SHP77 (cell line): Measurements from ENCODE around the gene XPNPEP2.

Source experiments
- DNase-seq, 2 experiments: peaks; one replicate each; lab custom pipeline; 2025; lab: John Stamatoyannopoulos, UW

XPNPEP2 gene

GRCh38 chrX:129798888-129799287, 60.1 kb downstream of the XPNPEP2 start:
- no peak for DNase-seq

DNA sequence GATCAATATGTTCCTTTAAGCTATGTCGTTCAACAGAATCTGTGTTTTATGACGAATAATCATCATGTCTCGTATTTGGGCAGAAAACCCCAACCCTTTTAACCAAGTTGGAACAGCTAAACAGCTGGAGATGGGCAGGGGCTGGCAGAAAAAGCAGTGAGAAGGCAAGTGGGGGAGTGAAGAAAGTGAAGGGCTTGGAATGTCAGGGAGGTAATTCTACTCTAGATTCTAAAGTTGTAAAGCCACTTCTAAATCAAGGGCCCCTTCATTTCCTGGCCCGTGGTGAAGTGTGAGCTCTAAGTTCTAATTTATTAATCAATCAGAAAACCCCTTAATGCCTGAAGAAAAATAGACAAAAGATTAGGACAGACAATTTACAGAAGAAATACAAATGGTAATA, 61.4 kb downstream of the XPNPEP2 start:
- DNase-seq, result no peak

GRCh38 chrX:129802863-129803262, 64.1 kb downstream of the XPNPEP2 start:
- no peak for DNase-seq

- no peak for DNase-seq
Measured at GRCh38 chrX:129804806-129805205, 66.0 kb downstream of the XPNPEP2 start.

DNA sequence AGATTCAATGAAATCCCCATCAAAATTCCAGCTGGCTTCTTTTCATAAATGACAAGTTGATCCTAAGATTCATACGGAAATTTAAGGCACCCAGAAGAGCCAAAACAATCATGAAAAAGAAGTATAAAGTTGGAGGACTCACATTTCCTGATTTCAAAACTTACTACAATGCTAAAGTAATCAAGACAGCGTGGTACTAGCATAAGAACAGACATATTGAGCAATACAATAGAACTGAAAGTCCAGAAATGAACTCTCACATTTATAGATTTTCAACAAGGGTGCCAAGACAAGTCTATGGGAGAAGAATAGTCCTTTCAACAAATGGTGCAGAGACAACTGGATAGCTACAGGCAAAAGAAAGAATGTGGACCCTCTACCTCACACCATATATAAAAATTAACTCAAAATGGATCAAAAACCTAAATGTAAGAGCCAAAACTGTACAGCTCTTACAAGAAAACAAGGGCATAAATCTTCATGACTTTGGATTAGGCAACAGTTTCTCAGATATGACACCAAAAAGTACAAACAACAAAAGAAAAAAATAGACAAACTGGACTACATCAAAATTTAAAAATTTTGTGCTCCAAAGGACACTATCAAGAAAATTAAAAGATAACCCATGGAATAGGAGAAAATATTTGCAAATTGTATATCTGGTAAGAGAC, 69.5 kb downstream of the XPNPEP2 start:
- no peak for DNase-seq

DNA sequence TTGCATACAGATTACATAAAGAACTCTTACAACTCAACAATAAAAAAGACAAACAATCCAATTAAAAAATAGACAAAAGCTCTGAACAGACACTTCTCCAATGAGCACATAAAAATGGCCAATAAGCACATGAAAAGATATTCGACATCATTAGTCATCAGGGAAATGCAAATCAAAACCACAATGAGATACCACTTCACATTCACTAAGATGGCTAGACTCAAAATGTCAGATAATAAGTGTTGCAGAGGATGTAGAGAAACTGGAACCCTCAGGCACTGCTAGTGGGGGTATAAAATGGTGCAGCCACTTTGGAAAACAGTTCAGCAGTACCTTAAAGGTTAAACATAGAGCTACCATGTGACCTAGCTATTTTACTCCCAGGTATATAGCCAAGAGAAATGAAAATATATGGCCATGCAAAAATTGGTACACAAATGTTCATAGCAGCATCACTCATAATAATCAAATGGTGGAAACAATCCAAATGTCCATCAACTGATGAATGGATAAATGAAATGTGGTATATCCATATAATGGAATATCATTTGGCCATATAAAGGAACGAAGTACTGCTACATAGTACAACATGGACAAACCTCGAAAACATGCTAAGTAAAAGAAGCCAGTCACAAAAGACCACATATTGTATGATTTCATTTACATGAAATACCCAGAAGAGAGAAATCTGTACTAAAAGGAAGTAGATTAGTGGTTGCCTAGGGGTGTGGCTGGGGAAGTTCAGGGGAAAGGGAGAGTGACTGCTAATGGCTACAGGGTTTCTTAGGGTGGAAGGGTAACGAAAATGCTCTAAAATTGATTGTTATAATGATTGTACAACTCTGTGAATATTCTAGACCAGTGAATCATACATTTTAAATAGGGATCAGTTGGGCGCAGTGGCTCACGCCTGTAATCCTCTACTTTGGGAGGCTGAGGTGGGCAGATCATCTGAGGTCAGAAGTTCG, 70.3 kb downstream of the XPNPEP2 start:
- no peak for DNase-seq

GRCh38 chrX:129813662-129814368, 75.0 kb downstream of the XPNPEP2 start:
- no peak for DNase-seq

DNA sequence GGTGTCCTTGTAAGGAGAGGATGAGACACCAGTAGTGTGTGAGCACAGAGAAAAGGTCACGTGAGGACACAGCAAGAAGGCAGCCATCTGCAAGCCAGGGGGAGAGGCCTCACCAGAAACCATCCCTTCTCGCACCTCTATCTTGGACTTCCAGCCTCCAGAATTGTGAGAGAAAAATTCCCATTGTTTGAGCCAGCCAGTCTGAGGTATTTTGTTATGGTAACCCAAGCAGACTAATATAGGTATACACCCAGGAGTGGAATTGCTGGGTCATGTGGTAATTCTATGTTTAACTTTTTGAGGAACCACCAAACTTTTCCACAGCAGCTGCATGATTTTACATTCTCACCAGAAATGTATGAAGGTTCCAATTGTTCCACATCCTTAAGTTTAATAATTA, 79.3 kb downstream of the XPNPEP2 start:
- no peak for DNase-seq
